Neural cell (in vitro differentiated cells): ENCODE results near the gene GOT1. TPM values are rescaled to one million over a fixed set of nuclear protein-coding genes. Genes with fewer than 3 reads are reported as not detected.

ENCODE experiments used
- H2AFZ ChIP-seq: fragments of 200-600, 300-800 bp; sonication (generic), shearing (Covaris generic); 2 replicates; pipeline ENCODE4 v1.6.0; 2014; ENCODE audit warnings: low read depth, mild to moderate bottlenecking, antibody characterized with exemption, low read length, moderate library complexity
- H3F3A ChIP-seq: fragments of 200-600 bp; shearing (Covaris generic); 2 replicates; pipeline ENCODE4 v1.6.1; 2016; ENCODE audit warnings: mild to moderate bottlenecking, moderate library complexity, mixed read lengths, antibody characterized with exemption, low read length; ENCODE audit not compliant: insufficient read depth, poor library complexity, severe bottlenecking
- H3K27ac ChIP-seq: fragments of 200-600, 300-800 bp; sonication (generic), shearing (Covaris generic); 2 replicates; pipeline ENCODE4 v1.5.1; 2014; ENCODE audit warnings: mild to moderate bottlenecking, low read length, moderate library complexity
- H3K27me3 ChIP-seq: fragments of 300-800, 200-600 bp; sonication (generic), shearing (Covaris generic); 2 replicates; pipeline ENCODE4 v1.6.0; 2014; ENCODE audit warnings: mild to moderate bottlenecking, low read depth, low read length, moderate library complexity; ENCODE audit not compliant: insufficient read depth
- H3K36me3 ChIP-seq: fragments of 300-800, 200-600 bp; sonication (generic), shearing (Covaris generic); 2 replicates; pipeline ENCODE4 v1.5.1; 2014; ENCODE audit warnings: mild to moderate bottlenecking, antibody characterized with exemption, low read length, moderate library complexity; ENCODE audit not compliant: insufficient read depth
- H3K4me2 ChIP-seq: fragments of 300-800, 200-600 bp; sonication (generic), shearing (Covaris generic); 2 replicates; pipeline ENCODE4 v1.6.0; 2014; ENCODE audit warnings: mild to moderate bottlenecking, low read length
- H3K4me3 ChIP-seq: fragments of 300-800, 200-600 bp; sonication (generic), shearing (Covaris generic); 2 replicates; pipeline ENCODE4 v1.5.1; 2014; ENCODE audit warnings: mild to moderate bottlenecking, low read length, moderate library complexity
- H3K79me2 ChIP-seq: fragments of 200-600 bp; shearing (Covaris generic); replicated peaks from 2 replicates; pipeline ENCODE4 v1.6.0; 2014; ENCODE audit warnings: mild to moderate bottlenecking, low read length, moderate library complexity; ENCODE audit not compliant: insufficient read depth
- H3K9ac ChIP-seq: fragments of 300-800, 200-600 bp; sonication (generic), shearing (Covaris generic); 2 replicates; pipeline ENCODE4 v1.6.1; 2016; ENCODE audit warnings: mild to moderate bottlenecking, low read length, mixed read lengths
- H3K9me2 ChIP-seq: fragments of 200-600 bp; shearing (Covaris generic); 2 replicates; pipeline ENCODE4 v1.6.1; 2016; ENCODE audit warnings: mild to moderate bottlenecking, low read length, mixed read lengths; ENCODE audit not compliant: insufficient read depth
- H3K9me3 ChIP-seq: fragments of 200-600, 300-800 bp; sonication (generic), shearing (Covaris generic); 2 replicates; pipeline ENCODE4 v1.6.1; 2016; ENCODE audit warnings: mild to moderate bottlenecking, mixed run types, low read length, moderate library complexity, mixed read lengths
- H4K20me1 ChIP-seq: fragments of 200-600 bp; shearing (Covaris generic); 2 replicates; pipeline ENCODE4 v1.6.1; 2016; ENCODE audit warnings: mild to moderate bottlenecking, mixed run types; ENCODE audit not compliant: insufficient read depth
- EP300 ChIP-seq: fragments of 450-650 bp; conservative IDR thresholded peaks from 2 replicates; pipeline ENCODE4 v1.6.1; 2014; ENCODE audit warnings: antibody characterized with exemption, mild to moderate bottlenecking, moderate library complexity; ENCODE audit not compliant: poor library complexity, severe bottlenecking
- EZH2 ChIP-seq: fragments of 200-600, 300-800 bp; shearing (Covaris generic), sonication (generic); IDR thresholded peaks from 2 replicates; pipeline ENCODE4 v1.6.1; 2014; ENCODE audit warnings: antibody characterized with exemption, low read length, borderline replicate concordance, mild to moderate bottlenecking; ENCODE audit not compliant: insufficient read depth, poor library complexity, severe bottlenecking
- MXI1 ChIP-seq: fragments of 450-650 bp; conservative IDR thresholded peaks from 2 replicates; pipeline ENCODE4 v1.6.1; 2014; ENCODE audit warnings: antibody characterized with exemption, mild to moderate bottlenecking; ENCODE audit not compliant: poor library complexity, severe bottlenecking
- POLR2AphosphoS5 ChIP-seq: IDR thresholded peaks from 2 replicates; pipeline ENCODE4 v1.6.1; 2012
- RAD21 ChIP-seq: fragments of 450-650 bp; conservative IDR thresholded peaks from 2 replicates; pipeline ENCODE4 v1.6.1; 2014; ENCODE audit warnings: antibody characterized with exemption, mild to moderate bottlenecking, moderate library complexity
- SMC3 ChIP-seq: fragments of 450-650 bp; conservative IDR thresholded peaks from 2 replicates; pipeline ENCODE4 v1.6.1; 2014; ENCODE audit warnings: antibody characterized with exemption, mild to moderate bottlenecking, moderate library complexity; ENCODE audit not compliant: poor library complexity
- TAF1 ChIP-seq: IDR thresholded peaks from 2 replicates; pipeline ENCODE4 v1.6.1; 2012; ENCODE audit warnings: low read depth
- polyA plus RNA-seq: library from polyadenylated mRNA; depleted of rRNA; stranded (reverse); fragments of >200 nt; gene quantifications from 2 replicates; pipeline ENCODE4 v1.2.3, GENCODE V29; 2014
- TF ChIP-seq, protein P1 (sequence below): IDR thresholded peaks from 2 replicates; pipeline ENCODE4 v1.6.1; 2012; ENCODE audit warnings: borderline replicate concordance
- TF ChIP-seq, protein P2 (sequence below): fragments of 450-650 bp; IDR thresholded peaks from 2 replicates; pipeline ENCODE4 v1.5.1; 2014; ENCODE audit warnings: antibody characterized with exemption, mild to moderate bottlenecking, moderate library complexity; ENCODE audit not compliant: poor library complexity, severe bottlenecking

Gene GOT1
- polyA plus RNA-seq, 1 donor from 2014 or later: 43.6 TPM

DNA sequence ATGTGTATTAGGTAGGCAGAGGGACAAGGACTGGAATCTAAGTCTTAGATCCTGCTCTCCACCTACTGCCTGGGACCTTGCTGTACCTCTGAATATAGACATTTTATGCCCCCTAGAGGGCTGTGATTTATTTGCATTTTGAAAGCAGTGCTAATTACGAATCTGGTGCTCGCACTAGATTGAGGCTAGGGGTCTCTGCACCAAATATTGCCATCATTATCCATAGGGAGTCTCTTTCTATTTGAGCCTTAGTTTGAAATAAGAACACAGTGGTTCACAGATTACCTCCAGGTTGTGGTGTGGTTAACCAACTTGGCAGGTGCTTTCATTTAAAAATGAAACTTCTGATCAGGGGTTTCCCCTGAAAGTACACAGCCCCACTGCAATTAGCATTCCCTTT lies 59.4 kb downstream of the GOT1 start:
- Histone ChIP-seq H3K4me2 (no peak overlapping the region), H2AFZ (no peak overlapping the region), H3K79me2 (no peaks in the 10 kb centered on the region), H3K27ac (no peak overlapping the region), H3F3A (no peaks in the 10 kb centered on the region), H3K9me3 (no peaks in the 10 kb centered on the region), H3K27me3 (no peaks in the 10 kb centered on the region), H4K20me1 (no peaks in the 10 kb centered on the region), H3K36me3 (no peaks in the 10 kb centered on the region), H3K4me3 (no peak overlapping the region), H3K9ac (no peak overlapping the region), H3K9me2 (no peaks in the 10 kb centered on the region)
- no peak for TF ChIP-seq SMC3
- TF ChIP-seq TAF1: no peak
- TF ChIP-seq EP300: no peak
- peak; percentile 38 for TF ChIP-seq RAD21
- no peak for TF ChIP-seq EZH2
- no peak for TF ChIP-seq MXI1
- TF ChIP-seq, protein P1, sequence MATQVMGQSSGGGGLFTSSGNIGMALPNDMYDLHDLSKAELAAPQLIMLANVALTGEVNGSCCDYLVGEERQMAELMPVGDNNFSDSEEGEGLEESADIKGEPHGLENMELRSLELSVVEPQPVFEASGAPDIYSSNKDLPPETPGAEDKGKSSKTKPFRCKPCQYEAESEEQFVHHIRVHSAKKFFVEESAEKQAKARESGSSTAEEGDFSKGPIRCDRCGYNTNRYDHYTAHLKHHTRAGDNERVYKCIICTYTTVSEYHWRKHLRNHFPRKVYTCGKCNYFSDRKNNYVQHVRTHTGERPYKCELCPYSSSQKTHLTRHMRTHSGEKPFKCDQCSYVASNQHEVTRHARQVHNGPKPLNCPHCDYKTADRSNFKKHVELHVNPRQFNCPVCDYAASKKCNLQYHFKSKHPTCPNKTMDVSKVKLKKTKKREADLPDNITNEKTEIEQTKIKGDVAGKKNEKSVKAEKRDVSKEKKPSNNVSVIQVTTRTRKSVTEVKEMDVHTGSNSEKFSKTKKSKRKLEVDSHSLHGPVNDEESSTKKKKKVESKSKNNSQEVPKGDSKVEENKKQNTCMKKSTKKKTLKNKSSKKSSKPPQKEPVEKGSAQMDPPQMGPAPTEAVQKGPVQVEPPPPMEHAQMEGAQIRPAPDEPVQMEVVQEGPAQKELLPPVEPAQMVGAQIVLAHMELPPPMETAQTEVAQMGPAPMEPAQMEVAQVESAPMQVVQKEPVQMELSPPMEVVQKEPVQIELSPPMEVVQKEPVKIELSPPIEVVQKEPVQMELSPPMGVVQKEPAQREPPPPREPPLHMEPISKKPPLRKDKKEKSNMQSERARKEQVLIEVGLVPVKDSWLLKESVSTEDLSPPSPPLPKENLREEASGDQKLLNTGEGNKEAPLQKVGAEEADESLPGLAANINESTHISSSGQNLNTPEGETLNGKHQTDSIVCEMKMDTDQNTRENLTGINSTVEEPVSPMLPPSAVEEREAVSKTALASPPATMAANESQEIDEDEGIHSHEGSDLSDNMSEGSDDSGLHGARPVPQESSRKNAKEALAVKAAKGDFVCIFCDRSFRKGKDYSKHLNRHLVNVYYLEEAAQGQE: no peak
- TF ChIP-seq POLR2AphosphoS5: no peak
- TF ChIP-seq, protein P2, sequence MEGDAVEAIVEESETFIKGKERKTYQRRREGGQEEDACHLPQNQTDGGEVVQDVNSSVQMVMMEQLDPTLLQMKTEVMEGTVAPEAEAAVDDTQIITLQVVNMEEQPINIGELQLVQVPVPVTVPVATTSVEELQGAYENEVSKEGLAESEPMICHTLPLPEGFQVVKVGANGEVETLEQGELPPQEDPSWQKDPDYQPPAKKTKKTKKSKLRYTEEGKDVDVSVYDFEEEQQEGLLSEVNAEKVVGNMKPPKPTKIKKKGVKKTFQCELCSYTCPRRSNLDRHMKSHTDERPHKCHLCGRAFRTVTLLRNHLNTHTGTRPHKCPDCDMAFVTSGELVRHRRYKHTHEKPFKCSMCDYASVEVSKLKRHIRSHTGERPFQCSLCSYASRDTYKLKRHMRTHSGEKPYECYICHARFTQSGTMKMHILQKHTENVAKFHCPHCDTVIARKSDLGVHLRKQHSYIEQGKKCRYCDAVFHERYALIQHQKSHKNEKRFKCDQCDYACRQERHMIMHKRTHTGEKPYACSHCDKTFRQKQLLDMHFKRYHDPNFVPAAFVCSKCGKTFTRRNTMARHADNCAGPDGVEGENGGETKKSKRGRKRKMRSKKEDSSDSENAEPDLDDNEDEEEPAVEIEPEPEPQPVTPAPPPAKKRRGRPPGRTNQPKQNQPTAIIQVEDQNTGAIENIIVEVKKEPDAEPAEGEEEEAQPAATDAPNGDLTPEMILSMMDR: peak; percentile 40

DNA sequence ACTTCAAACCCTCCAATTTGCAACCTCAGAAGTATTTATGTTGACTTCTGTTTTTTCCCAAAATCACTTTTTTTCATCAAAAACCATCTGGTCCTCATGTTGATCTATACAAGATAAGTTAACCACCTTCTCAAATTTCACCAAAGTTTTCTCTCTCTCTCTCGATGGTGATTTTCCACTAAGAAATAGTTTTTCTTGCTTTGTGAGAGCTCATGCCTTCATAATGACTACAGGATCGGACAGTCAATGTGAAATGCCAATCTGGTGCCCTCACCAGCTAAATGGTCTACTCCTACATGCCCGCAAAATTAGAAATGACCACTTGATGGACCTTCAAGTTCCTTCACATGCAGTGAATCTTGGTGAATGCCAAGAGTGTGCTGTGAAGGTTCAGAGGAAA lies 60.9 kb downstream of the GOT1 start:
- Histone ChIP-seq H3K9me2 (no peaks in the 10 kb centered on the region), H3K27me3 (no peaks in the 10 kb centered on the region), H2AFZ (no peak overlapping the region), H4K20me1 (no peaks in the 10 kb centered on the region), H3K79me2 (no peaks in the 10 kb centered on the region), H3K4me2 (no peak overlapping the region), H3K27ac (no peak overlapping the region), H3K9ac (no peak overlapping the region), H3K36me3 (no peaks in the 10 kb centered on the region), H3K9me3 (no peaks in the 10 kb centered on the region), H3K4me3 (no peak overlapping the region), H3F3A (no peaks in the 10 kb centered on the region)
- TF ChIP-seq, protein P1: no peak
- TF ChIP-seq MXI1 (no peak), TAF1 (no peak), SMC3 (no peak), EZH2 (no peak), RAD21 (no peak), EP300 (no peak), POLR2AphosphoS5 (no peak)
- TF ChIP-seq, protein P2: no peak
